Small intestine (tissue), 7 donors: ENCODE data around the gene HELZ2. TPM values are rescaled to one million over a fixed set of nuclear protein-coding genes. Genes with fewer than 3 reads are reported as not detected.
"Not testable (repeated sequence)": the region's sequence is repeated elsewhere in the genome, so short reads cannot be mapped to it uniquely, and the experiment has no call there.

Experiments
- DNase-seq, 2 donors: peaks; one replicate each; pipeline versions ENCODE4 v3.0.0 to v3.0.0-alpha.2; 2013
- FAIRE-seq: peaks from 2 replicates; lab custom pipeline; 2012; peaks lifted over from hg19 to GRCh38; lab: Jason Lieb, UNC
- H3K27ac ChIP-seq, 3 donors: one replicate each; pipeline ENCODE4 v1.5.1; 2013; ENCODE audit warnings: low read length in 2 of 3, mild to moderate bottlenecking in 2 of 3, control low read depth in 1 of 3, inconsistent platforms in 1 of 3, low read depth in 1 of 3, moderate library complexity in 1 of 3
- H3K27me3 ChIP-seq, 3 donors: one replicate each; pipeline ENCODE4 v1.6.1; 2013; ENCODE audit warnings: low read length in 3 of 3, inconsistent platforms in 1 of 3; ENCODE audit not compliant: control insufficient read depth in 3 of 3, insufficient read depth in 3 of 3
- H3K36me3 ChIP-seq, 3 donors: one replicate each; pipeline ENCODE4 v1.6.1; 2013; ENCODE audit warnings: low read length in 3 of 3, inconsistent platforms in 1 of 3, low read depth in 1 of 3, mild to moderate bottlenecking in 1 of 3, moderate library complexity in 1 of 3; ENCODE audit not compliant: control insufficient read depth in 3 of 3, insufficient read depth in 2 of 3
- H3K4me1 ChIP-seq, 3 donors: one replicate each; pipeline ENCODE4 v1.6.1; 2013; ENCODE audit warnings: low read length in 2 of 3, inconsistent platforms in 1 of 3, low read depth in 1 of 3, mild to moderate bottlenecking in 1 of 3, moderate library complexity in 1 of 3; ENCODE audit not compliant: control insufficient read depth in 3 of 3, insufficient read depth in 2 of 3
- H3K4me3 ChIP-seq, 3 donors: one replicate each; pipeline ENCODE4 v1.5.1; 2013; ENCODE audit warnings: low read length in 3 of 3, control low read depth in 1 of 3, inconsistent platforms in 1 of 3, low read depth in 1 of 3, mild to moderate bottlenecking in 1 of 3, moderate library complexity in 1 of 3
- H3K9me3 ChIP-seq, 2 donors: one replicate each; pipeline ENCODE4 v1.6.1; 2013; ENCODE audit warnings: low read depth in 1 of 2, low read length in 1 of 2; ENCODE audit not compliant: control insufficient read depth in 2 of 2, insufficient read depth in 1 of 2
- WGBS, 3 donors: extraction: QIAGEN DNeasy Blood & Tissue Kit; methylation state at CpG; one replicate each; pipeline ENCODE4 v1.1.7; 2013; 5-methylcytosine and 5-hydroxymethylcytosine counted together
- polyA plus RNA-seq, 4 donors: library from polyadenylated mRNA; stranded (reverse) in 3 of 4; unstranded in 1 of 4; fragments of 200-250 nt in 3 of 4; fragments of 120-200 nt in 1 of 4; gene quantifications; one replicate each; pipeline versions ENCODE4 v1.2.1 to v1.2.3, GENCODE V29; 2013
- donor health status: healthy with polysubstance abuse.
- donor health status: control.
- donor health status: control.
- donor health status: Bipolar disorder and iron deficiency.
- donor health status: healthy.

HELZ2 gene
- polyA plus RNA-seq, 4 donors = 3.8 to 14.2 (median 9.4) TPM

DNA sequence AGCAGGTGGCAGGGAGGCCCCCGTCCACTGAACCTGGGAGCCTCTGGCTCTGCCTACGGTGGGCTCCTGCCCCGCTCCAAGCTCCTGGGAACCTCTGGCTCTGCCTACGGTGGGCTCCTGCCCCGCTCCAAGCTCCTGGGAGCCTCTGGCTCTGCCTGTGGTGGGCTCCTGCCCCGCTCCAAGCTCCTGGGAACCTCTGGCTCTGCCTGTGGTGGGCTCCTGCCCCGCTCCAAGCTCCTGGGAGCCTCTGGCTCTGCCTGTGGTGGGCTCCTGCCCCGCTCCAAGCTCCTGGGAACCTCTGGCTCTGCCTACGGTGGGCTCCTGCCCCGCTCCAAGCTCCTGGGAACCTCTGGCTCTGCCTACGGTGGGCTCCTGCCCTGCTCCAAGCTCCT lies 3.0 kb downstream of the HELZ2 start:
- not testable (repeated sequence) for DNase-seq

GRCh38 chr20:63570281-63571086 lies 3.6 kb downstream of the HELZ2 start:
- peaks cover 0 to 12% (median 3%) of the 10 kb centered on the region in 3 donors for H3K4me1 ChIP-seq
- DNase-seq (no peak), FAIRE-seq (no peak)
- 89 to 91% (median 90%) methylated on average over 28 of the region's 28 CpGs for WGBS, 3 donors
- H3K36me3 ChIP-seq = peaks cover 2 to 32% (median 4%) of the 10 kb centered on the region in 3 donors
- no peaks in the 10 kb centered on the region for H3K9me3 ChIP-seq
- H3K27me3 ChIP-seq = peaks cover 0 to 6% (median 0%) of the 10 kb centered on the region in 3 donors
- H3K4me3 ChIP-seq = no peak overlapping the region
- H3K27ac ChIP-seq = no peak overlapping the region

More for the DNA sequence above, 3.0 kb downstream of the HELZ2 start:
- not testable (repeated sequence) for H3K27ac ChIP-seq, H3K9me3 ChIP-seq, H3K27me3 ChIP-seq, H3K4me3 ChIP-seq, FAIRE-seq
- 54 to 76% (median 70%) methylated on average over 4 to 8 of the region's 11 CpGs for WGBS, 3 donors
- Histone ChIP-seq H3K36me3 (peaks cover 2 to 26% (median 4%) of the 10 kb centered on the region in 3 donors), H3K4me1 (peaks cover 0 to 12% (median 3%) of the 10 kb centered on the region in 3 donors)

DNA sequence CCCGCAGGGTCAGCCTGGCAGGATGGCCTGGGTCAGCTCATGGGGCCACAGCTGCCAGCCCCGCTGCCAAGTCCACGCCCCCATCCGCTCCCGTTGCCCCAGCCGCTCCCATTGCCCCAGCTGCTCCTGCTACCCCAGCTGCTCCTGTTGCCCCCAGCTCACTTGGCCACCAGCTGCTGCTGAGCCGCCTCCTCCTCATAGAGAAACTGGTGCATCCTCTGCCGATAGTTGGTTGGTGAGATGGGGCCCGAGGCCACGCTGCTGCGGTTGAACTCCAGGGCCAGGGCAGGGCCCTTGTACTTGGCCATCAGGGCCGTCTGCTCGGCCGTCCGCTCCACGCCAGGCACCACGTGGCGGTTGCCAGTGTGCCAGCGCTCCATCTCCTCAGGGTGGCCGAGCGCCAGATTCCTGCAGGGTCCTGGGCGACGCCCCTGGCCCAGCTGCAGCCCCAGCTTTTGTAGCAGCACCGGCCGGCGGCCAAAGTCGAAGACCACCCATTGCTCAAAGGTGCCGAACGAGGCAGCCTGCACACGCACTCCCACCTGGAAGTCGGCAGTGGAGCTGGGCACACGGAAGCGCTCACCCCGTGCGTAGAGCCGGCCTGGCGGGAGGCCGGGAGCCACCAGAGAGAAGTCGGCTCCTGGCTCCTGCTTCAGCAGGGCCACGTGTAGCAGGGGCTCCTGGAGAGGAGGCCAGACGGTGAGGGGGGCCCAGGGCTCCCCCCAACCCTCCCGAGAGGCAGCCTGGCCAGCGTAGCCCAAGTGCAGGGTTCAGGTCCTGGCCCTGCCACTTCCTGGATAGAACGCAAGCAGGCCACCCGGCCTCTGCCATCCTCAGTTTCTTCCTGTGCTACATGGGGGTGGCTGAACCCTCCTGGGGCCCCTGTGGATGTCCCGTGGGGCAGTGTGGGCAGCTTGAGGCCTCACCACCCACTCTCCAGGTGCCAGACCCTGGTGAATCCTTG lies 4.8 kb downstream of the HELZ2 start:
- no peak for FAIRE-seq
- Histone ChIP-seq H3K4me1 (peaks cover 0 to 8% (median 0%) of the 10 kb centered on the region in 3 donors), H3K4me3 (no peak overlapping the region), H3K9me3 (no peaks in the 10 kb centered on the region), H3K27ac (no peak overlapping the region), H3K36me3 (peaks cover 2 to 44% (median 4%) of the 10 kb centered on the region in 3 donors), H3K27me3 (peaks cover 0 to 1% (median 0%) of the 10 kb centered on the region in 3 donors)
- WGBS, 3 donors = 88 to 90% (median 88%) methylated on average over 35 to 46 of the region's 46 CpGs
- no peak for DNase-seq

GRCh38 chr20:63568170-63568981 lies 5.7 kb downstream of the HELZ2 start:
- Histone ChIP-seq H3K4me3 (no peak overlapping the region), H3K4me1 (peaks cover 0 to 6% (median 0%) of the 10 kb centered on the region in 3 donors), H3K9me3 (no peaks in the 10 kb centered on the region), H3K36me3 (peaks cover 2 to 52% (median 4%) of the 10 kb centered on the region in 3 donors), H3K27me3 (no peaks in the 10 kb centered on the region), H3K27ac (peak overlapping the region in 1 of 3 donors; percentile 21)
- FAIRE-seq (no peak), DNase-seq (no peak)
- 71 to 82% (median 75%) methylated on average over 40 to 43 of the region's 43 CpGs for WGBS, 3 donors

- no peak overlapping the region for H3K4me3 ChIP-seq
- H3K36me3 ChIP-seq = peaks cover 2 to 54% (median 5%) of the 10 kb centered on the region in 3 donors
- H3K27me3 ChIP-seq = no peaks in the 10 kb centered on the region
- 75 to 81% (median 81%) methylated on average over 34 to 37 of the region's 37 CpGs for WGBS, 3 donors
- H3K27ac ChIP-seq = peak overlapping the region in 1 of 3 donors; percentile 55
- H3K4me1 ChIP-seq = no peaks in the 10 kb centered on the region
- FAIRE-seq = no peak
- DNase-seq = no peak
- H3K9me3 ChIP-seq = no peaks in the 10 kb centered on the region
Measured at GRCh38 chr20:63567386-63568169, 6.5 kb downstream of the HELZ2 start.

GRCh38 chr20:63567136-63567385 lies 7.0 kb downstream of the HELZ2 start:
- WGBS, 3 donors = 85 to 91% (median 88%) methylated on average over 21 to 22 of the region's 22 CpGs
- Histone ChIP-seq H3K27ac (no peak overlapping the region), H3K27me3 (no peaks in the 10 kb centered on the region), H3K9me3 (no peaks in the 10 kb centered on the region), H3K4me3 (no peak overlapping the region), H3K4me1 (no peaks in the 10 kb centered on the region), H3K36me3 (peaks cover 0 to 55% (median 6%) of the 10 kb centered on the region in 3 donors)
- DNase-seq (no peak), FAIRE-seq (no peak)

- DNase-seq = no peak
- peaks cover 0 to 57% (median 5%) of the 10 kb centered on the region in 3 donors for H3K36me3 ChIP-seq
- H3K4me1 ChIP-seq = no peaks in the 10 kb centered on the region
- H3K9me3 ChIP-seq = no peaks in the 10 kb centered on the region
- no peak for FAIRE-seq
- H3K4me3 ChIP-seq = no peak overlapping the region
- no peaks in the 10 kb centered on the region for H3K27me3 ChIP-seq
- no peak overlapping the region for H3K27ac ChIP-seq
- 89 to 91% (median 90%) methylated on average over 27 to 46 of the region's 46 CpGs for WGBS, 3 donors
Measured at GRCh38 chr20:63566395-63567135, 7.5 kb downstream of the HELZ2 start.
